Placental pericyte (primary cell): ENCODE results near the gene OVOL3. TPM values are rescaled to one million over a fixed set of nuclear protein-coding genes. Genes with fewer than 3 reads are reported as not detected.

ENCODE experiments used
- total RNA-seq: library from RNA; depleted of rRNA; stranded (reverse); fragments of >200 nt; gene quantifications from 2 replicates; pipeline ENCODE4 v1.2.3, GENCODE V29; 2012

Gene OVOL3
- not detected in 2 replicates for total RNA-seq

GRCh38 chr19:36110487-36111199 is at the start of gene OVOL3:
TSS of gene OVOL3 (plus strand) at chr19:36111143. CDS start at chr19:36111203, 60 bp downstream.

DNA sequence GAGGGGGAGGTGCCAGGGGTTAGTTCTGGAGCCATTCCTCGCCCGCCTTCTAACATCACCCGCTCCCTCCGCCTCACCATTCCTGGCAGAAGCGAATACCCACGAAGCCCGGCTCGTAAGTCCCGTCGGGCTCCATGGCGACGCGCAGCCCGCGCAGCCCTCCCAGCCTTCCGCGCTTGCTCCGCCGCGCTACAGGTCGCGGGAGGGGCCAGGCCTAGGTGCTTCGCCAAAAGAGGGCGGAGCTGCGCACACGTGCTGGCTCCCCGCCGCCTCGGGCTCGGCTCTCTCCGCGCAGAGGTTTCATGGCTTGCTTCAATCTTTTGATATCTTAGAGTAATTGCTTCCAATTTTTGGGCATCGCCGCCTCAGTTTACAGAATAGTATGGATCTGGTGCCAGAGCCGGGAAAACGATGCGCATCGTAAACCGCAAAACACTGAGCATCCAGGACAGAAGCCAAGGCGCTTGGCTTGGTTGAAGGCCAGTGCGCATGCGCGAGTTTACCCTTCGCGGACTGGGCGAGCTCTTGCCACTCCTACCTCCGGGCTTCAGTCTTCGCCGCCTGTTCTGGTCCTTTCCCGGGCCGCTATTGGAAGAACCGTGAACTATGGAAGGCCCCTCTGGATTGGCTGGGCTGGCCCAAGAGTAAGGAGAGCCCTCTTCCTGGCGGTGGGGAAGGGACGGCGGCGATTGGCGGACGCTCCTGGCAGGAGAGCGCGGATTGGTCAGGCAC is 3.9 kb downstream of the OVOL3 start, which contains the start of gene POLR2I:
TSS of gene POLR2I (minus strand) at position 155 of the 732 bp plus-strand sequence. CDS start at position 136, 19 bp downstream.

DNA sequence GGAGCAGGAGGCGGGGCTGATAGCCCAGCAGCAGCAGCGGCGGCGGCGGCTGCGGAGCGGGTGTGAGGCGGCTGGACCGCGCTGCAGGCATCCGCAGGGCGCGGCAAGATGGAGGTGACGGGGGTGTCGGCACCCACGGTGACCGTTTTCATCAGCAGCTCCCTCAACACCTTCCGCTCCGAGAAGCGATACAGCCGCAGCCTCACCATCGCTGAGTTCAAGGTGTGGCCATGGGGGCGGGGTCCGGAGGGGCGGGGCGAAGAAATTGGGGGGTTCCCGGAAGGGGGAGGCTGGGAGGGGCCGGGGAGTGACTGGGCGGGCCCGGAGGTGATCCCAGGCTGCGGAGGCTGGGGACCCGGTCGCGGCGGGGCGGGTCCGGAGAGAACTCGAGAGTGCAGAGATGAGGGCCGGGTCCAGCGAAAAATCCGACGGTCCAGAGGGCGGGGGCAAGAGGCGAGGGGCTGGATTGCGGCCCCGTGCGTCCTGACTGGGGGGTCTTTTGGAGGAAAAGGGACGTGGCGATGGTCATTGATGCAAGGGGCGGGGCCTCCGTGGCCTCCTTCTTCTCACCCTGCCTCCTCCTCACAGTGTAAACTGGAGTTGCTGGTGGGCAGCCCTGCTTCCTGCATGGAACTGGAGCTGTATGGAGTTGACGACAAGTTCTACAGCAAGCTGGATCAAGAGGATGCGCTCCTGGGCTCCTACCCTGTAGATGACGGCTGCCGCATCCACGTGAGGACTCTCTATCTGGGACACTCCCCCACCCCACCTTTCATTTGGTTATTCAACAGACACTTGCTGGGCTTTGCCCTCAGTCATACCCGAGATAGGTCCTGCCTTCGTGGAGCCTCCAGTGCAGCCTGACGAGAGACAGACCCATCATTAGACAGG is 4.8 kb downstream of the OVOL3 start, which contains the start of gene TBCB:
TSS of gene TBCB (plus strand) at position 16 of the 891 bp plus-strand sequence. CDS start at position 109, 93 bp downstream.

GRCh38 chr19:36139473-36140303 is 28.7 kb downstream of the OVOL3 start, which contains the start of gene CAPNS1:
TSS of gene CAPNS1 (plus strand) at chr19:36140066. CDS start at chr19:36141012, 946 bp downstream.

GRCh38 chr19:36152352-36153091 is 41.6 kb downstream of the OVOL3 start, which contains the start of gene COX7A1:
TSS of gene COX7A1 (minus strand) at chr19:36152447. CDS start at chr19:36152407, 40 bp downstream.

Other genes starting within 250 kb of the OVOL3 start
- 2.0 and 2.1 TPM in 2 replicates for gene APLP1, start 242.6 kb upstream of the OVOL3 start, total RNA-seq
- 5.3 and 6.4 TPM in 2 replicates for gene NFKBID, start 210.6 kb upstream of the OVOL3 start, total RNA-seq
- 0.44 and 0.86 TPM in 2 replicates for gene HCST, start 208.6 kb upstream of the OVOL3 start, total RNA-seq
- not detected in 2 replicates for gene TYROBP, start 202.8 kb upstream of the OVOL3 start, total RNA-seq
- 5.3 and 7.2 TPM in 2 replicates for gene LRFN3, start 174.8 kb upstream of the OVOL3 start, total RNA-seq
- 12.0 and 17.3 TPM in 2 replicates for gene SDHAF1, start 116.0 kb upstream of the OVOL3 start, total RNA-seq
- 0.14 TPM in 1 of 2 replicates, not detected in the other for gene SYNE4, start 102.3 kb upstream of the OVOL3 start, total RNA-seq
- 14.0 and 20.2 TPM in 2 replicates for gene ALKBH6, start 96.9 kb upstream of the OVOL3 start, total RNA-seq
- 7.0 and 22.8 TPM in 2 replicates for gene CLIP3, start 78.3 kb upstream of the OVOL3 start, total RNA-seq
- gene THAP8, start 56.9 kb upstream of the OVOL3 start, total RNA-seq = 2.6 and 3.1 TPM in 2 replicates
- gene WDR62, start 56.2 kb upstream of the OVOL3 start, total RNA-seq = 0.66 and 17.5 TPM in 2 replicates
- gene POLR2I, start 3.7 kb downstream of the OVOL3 start, total RNA-seq = 25.9 and 34.1 TPM in 2 replicates
- gene TBCB, start 4.3 kb downstream of the OVOL3 start, total RNA-seq = 121 and 180 TPM in 2 replicates
- 238 and 293 TPM in 2 replicates for gene CAPNS1, start 28.9 kb downstream of the OVOL3 start, total RNA-seq
- gene COX7A1, start 41.3 kb downstream of the OVOL3 start, total RNA-seq = 0.88 and 11.7 TPM in 2 replicates
- 2.4 and 3.4 TPM in 2 replicates for gene ZNF565, start 103.5 kb downstream of the OVOL3 start, total RNA-seq
- gene ZNF146, start 104.0 kb downstream of the OVOL3 start, total RNA-seq = 77.3 and 87.5 TPM in 2 replicates